B cell (primary cell): Measurements from ENCODE around the gene DOK5. TPM values are rescaled to one million over a fixed set of nuclear protein-coding genes. Genes with fewer than 3 reads are reported as not detected.

Source experiments
- ATAC-seq: fragments of 200-7000 bp; cut with Tn5 transposase; one replicate; pipeline ENCODE4 v1.10.0; 2021; ENCODE audit warnings: low read depth, mild to moderate bottlenecking, moderate number of reproducible peaks, moderate library complexity
- CTCF ChIA-PET: fragments of 350-600 bp; sonication (Branson Sonifier 250); formaldehyde crosslinking; loops from one replicate; lab custom pipeline; 2021; ENCODE audit warnings: antibody characterized with exemption, inconsistent platforms; lab: Charles Lee
- POLR2A ChIA-PET: fragments of 350-600 bp; sonication (Branson Sonifier 250); formaldehyde crosslinking; loops from one replicate; lab custom pipeline; 2021; ENCODE audit warnings: antibody characterized with exemption; lab: Charles Lee
- DNase-seq: peaks from one replicate; pipeline ENCODE4 v3.0.0; 2013
- H2AFZ ChIP-seq: 2 replicates; pipeline ENCODE4 v1.6.1; 2012; ENCODE audit warnings: mild to moderate bottlenecking, low read depth, low read length; ENCODE audit not compliant: insufficient read depth, poor library complexity, severe bottlenecking
- H3K27ac ChIP-seq, 2 donors: 1 replicate in 1 of 2; 2 replicates in 1 of 2; pipeline ENCODE4 v1.5.1; 2012 to 2013; ENCODE audit warnings: low read length in 2 of 2, mild to moderate bottlenecking in 2 of 2, moderate library complexity in 1 of 2
- H3K27me3 ChIP-seq, 4 experiments: fragments of 200-600 bp in 1 of 4; sonication (generic) in 1 of 4; replicated peaks in 1 of 4; 1 replicate in 2 of 4; 2 replicates in 2 of 4; pipeline versions ENCODE4 v1.6.1 to v1.7.0; 2013 to 2016; ENCODE audit warnings: low read length in 3 of 4, mild to moderate bottlenecking in 2 of 4, mixed read lengths in 1 of 4, moderate library complexity in 1 of 4; ENCODE audit not compliant: insufficient read depth in 4 of 4, control insufficient read depth in 3 of 4; ENCODE audit errors: control extremely low read depth in 1 of 4
- H3K36me3 ChIP-seq, 2 experiments: replicated peaks in 1 of 2; 1 replicate in 1 of 2; 2 replicates in 1 of 2; pipeline versions ENCODE4 v1.6.1 to v1.7.1; 2013; ENCODE audit warnings: low read length in 1 of 2; ENCODE audit not compliant: insufficient read depth in 2 of 2, control insufficient read depth in 1 of 2; ENCODE audit errors: control extremely low read depth in 1 of 2, extremely low read depth in 1 of 2
- H3K4me1 ChIP-seq, 2 donors: fragments of 200-600 bp in 1 of 2; sonication (generic) in 1 of 2; 1 replicate in 1 of 2; 2 replicates in 1 of 2; pipeline versions ENCODE4 v1.5.1 to v1.6.1; 2013 to 2017; ENCODE audit warnings: low read length in 2 of 2; ENCODE audit not compliant: control insufficient read depth in 2 of 2, insufficient read depth in 2 of 2
- H3K4me2 ChIP-seq: replicated peaks from 2 replicates; pipeline ENCODE3; 2012; ENCODE audit warnings: mild to moderate bottlenecking, low read depth, low read length; ENCODE audit not compliant: poor library complexity, severe bottlenecking
- H3K4me3 ChIP-seq, 5 experiments: fragments of 200-600 bp in 1 of 5; sonication (generic) in 1 of 5; 1 replicate in 3 of 5; 2 replicates in 2 of 5; pipeline versions ENCODE4 v1.5.1 to v1.7.0; 2011 to 2016; ENCODE audit warnings: low read length in 4 of 5, mild to moderate bottlenecking in 4 of 5, low read depth in 2 of 5, control low read depth in 1 of 5, moderate library complexity in 1 of 5; ENCODE audit not compliant: insufficient read depth in 1 of 5; ENCODE audit errors: control extremely low read depth in 1 of 5, extremely low read depth in 1 of 5
- H3K79me2 ChIP-seq: fragments of 200-600 bp; sonication (generic); one replicate; pipeline ENCODE4 v1.6.0; 2016; ENCODE audit warnings: low read length; ENCODE audit not compliant: control insufficient read depth, insufficient read depth
- H3K9ac ChIP-seq: fragments of 200-600 bp; sonication (generic); 2 replicates; pipeline ENCODE4 v1.6.1; 2017; ENCODE audit warnings: mild to moderate bottlenecking, low read length, moderate library complexity
- H3K9me3 ChIP-seq, 3 donors: one replicate each; pipeline versions ENCODE4 v1.6.1 to v1.7.1; 2013; ENCODE audit warnings: low read length in 2 of 3; ENCODE audit not compliant: control insufficient read depth in 2 of 3, insufficient read depth in 1 of 3; ENCODE audit errors: control extremely low read depth in 1 of 3
- H4K20me1 ChIP-seq: 2 replicates; pipeline ENCODE4 v1.6.0; 2012; ENCODE audit warnings: mild to moderate bottlenecking, low read length; ENCODE audit not compliant: insufficient read depth, control insufficient read depth, poor library complexity, severe bottlenecking
- H3K27ac Mint-ChIP-seq: one replicate; pipeline ENCODE4 v1.8.0; 2021; ENCODE audit warnings: mixed read lengths
- H3K27me3 Mint-ChIP-seq: one replicate; pipeline ENCODE4 v1.8.0; 2021; ENCODE audit warnings: mixed read lengths
- H3K4me1 Mint-ChIP-seq: one replicate; pipeline ENCODE4 v1.8.0; 2021; ENCODE audit warnings: mixed read lengths
- H3K4me3 Mint-ChIP-seq: one replicate; pipeline ENCODE4 v1.8.0; 2021; ENCODE audit warnings: mixed read lengths
- H3K9me3 Mint-ChIP-seq: one replicate; pipeline ENCODE4 v1.8.0; 2022; ENCODE audit warnings: mixed read lengths; ENCODE audit not compliant: insufficient read depth
- EZH2 ChIP-seq: IDR thresholded peaks from 2 replicates; pipeline ENCODE4 v1.6.1; 2012; ENCODE audit warnings: borderline replicate concordance, low read depth, mild to moderate bottlenecking, moderate library complexity, low read length; ENCODE audit not compliant: insufficient read depth, poor library complexity, severe bottlenecking
- WGBS: methylation state at CpG from one replicate; pipeline ENCODE4 v1.1.5; 2013; ENCODE audit warnings: missing lambda C conversion rate; ENCODE audit not compliant: insufficient coverage; 5-methylcytosine and 5-hydroxymethylcytosine counted together
- intact Hi-C: fragments of 100-400 bp; cut with micrococcal nuclease; formaldehyde crosslinking; loops from one replicate; pipeline ENCODE4 v1.10.0; 2022
- polyA plus RNA-seq: library from polyadenylated mRNA; depleted of rRNA; stranded (reverse); fragments of >200 nt; gene quantifications from 2 replicates; pipeline ENCODE4 v1.2.3, GENCODE V29; 2012
- total RNA-seq, 2 donors: library from RNA; stranded (reverse); fragments of 120-200 nt in 1 of 2; gene quantifications; 1 replicate in 1 of 2; 2 replicates in 1 of 2; pipeline versions ENCODE4 v1.2.3 to v1.2.4, GENCODE V29; 2013 to 2022
- TF ChIP-seq, protein P1 (sequence below): fragments of 200-600 bp; IDR thresholded peaks from one replicate; pipeline ENCODE4 v1.8.0; 2022; ENCODE audit warnings: antibody characterized with exemption, mild to moderate bottlenecking

DOK5 gene
- total and polyA plus RNA-seq, 2 donors (not counting 1 experiment from before 2014, with no cell fraction given): not detected

DNA sequence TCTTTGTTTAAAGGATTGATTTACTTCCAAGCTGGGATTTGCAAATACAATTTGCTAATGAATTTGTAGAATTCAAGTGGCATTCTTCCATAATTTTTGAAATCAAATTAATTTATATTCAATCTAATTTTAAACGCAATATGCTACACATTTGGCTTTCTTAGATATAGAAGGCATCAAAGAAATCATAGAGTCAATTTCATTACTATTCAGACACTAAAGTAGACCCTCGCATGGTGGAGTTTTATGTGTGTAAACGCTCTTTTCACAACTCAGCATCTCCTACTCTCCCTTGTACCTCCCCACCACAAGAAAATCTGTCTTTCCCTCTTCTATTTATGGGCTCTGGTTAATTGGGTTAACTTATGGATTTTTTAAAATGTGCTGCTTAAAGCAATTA lies 144.3 kb downstream of the DOK5 start:
- H3K4me3 ChIP-seq: no peak overlapping the region
- ChIA-PET POLR2A (no interaction called here), CTCF (no interaction called here)
- H3K9ac ChIP-seq: no peak overlapping the region
- Mint-ChIP-seq H3K4me1 (no peaks in the 10 kb centered on the region), H3K27me3 (peaks cover 18% of the 10 kb centered on the region), H3K27ac (no peak overlapping the region), H3K9me3 (no peaks in the 10 kb centered on the region), H3K4me3 (no peak overlapping the region)
- WGBS: no CpG with 5 or more reads among the region's 3 CpGs
- ATAC-seq: no peak
- H3K4me2 ChIP-seq: no peak overlapping the region
- no peaks in the 10 kb centered on the region for H4K20me1 ChIP-seq
- H3K27ac ChIP-seq: no peak overlapping the region
- peaks cover 0 to 4% (median 0%) of the 10 kb centered on the region in 4 experiments for H3K27me3 ChIP-seq
- no peaks in the 10 kb centered on the region for H3K79me2 ChIP-seq
- DNase-seq: no peak
- TF ChIP-seq, protein P1, sequence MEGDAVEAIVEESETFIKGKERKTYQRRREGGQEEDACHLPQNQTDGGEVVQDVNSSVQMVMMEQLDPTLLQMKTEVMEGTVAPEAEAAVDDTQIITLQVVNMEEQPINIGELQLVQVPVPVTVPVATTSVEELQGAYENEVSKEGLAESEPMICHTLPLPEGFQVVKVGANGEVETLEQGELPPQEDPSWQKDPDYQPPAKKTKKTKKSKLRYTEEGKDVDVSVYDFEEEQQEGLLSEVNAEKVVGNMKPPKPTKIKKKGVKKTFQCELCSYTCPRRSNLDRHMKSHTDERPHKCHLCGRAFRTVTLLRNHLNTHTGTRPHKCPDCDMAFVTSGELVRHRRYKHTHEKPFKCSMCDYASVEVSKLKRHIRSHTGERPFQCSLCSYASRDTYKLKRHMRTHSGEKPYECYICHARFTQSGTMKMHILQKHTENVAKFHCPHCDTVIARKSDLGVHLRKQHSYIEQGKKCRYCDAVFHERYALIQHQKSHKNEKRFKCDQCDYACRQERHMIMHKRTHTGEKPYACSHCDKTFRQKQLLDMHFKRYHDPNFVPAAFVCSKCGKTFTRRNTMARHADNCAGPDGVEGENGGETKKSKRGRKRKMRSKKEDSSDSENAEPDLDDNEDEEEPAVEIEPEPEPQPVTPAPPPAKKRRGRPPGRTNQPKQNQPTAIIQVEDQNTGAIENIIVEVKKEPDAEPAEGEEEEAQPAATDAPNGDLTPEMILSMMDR: no peak
- TF ChIP-seq EZH2: no peak
- H3K4me1 ChIP-seq: no peaks in the 10 kb centered on the region
- H3K36me3 ChIP-seq: no peaks in the 10 kb centered on the region
- peaks cover 0 to 6% (median 0%) of the 10 kb centered on the region in 3 donors for H3K9me3 ChIP-seq
- intact Hi-C loops: no loop called here
- no peak overlapping the region for H2AFZ ChIP-seq

GRCh38 chr20:54620611-54621010 lies 145.2 kb downstream of the DOK5 start:
- WGBS: 80% methylated on average over 1 of the region's 5 CpGs
- Mint-ChIP-seq H3K9me3 (no peaks in the 10 kb centered on the region), H3K4me3 (no peak overlapping the region), H3K4me1 (no peaks in the 10 kb centered on the region), H3K27me3 (peaks cover 19% of the 10 kb centered on the region), H3K27ac (no peak overlapping the region)
- CTCF ChIA-PET: no interaction called here
- intact Hi-C loops: no loop called here
- H2AFZ ChIP-seq: no peak overlapping the region
- H3K9ac ChIP-seq: no peak overlapping the region
- no peaks in the 10 kb centered on the region for H3K79me2 ChIP-seq
- no peak overlapping the region for H3K4me3 ChIP-seq
- no peaks in the 10 kb centered on the region for H4K20me1 ChIP-seq
- ATAC-seq (no peak), DNase-seq (no peak)
- H3K27me3 ChIP-seq: peaks cover 0 to 4% (median 0%) of the 10 kb centered on the region in 4 experiments
- POLR2A ChIA-PET: no interaction called here
- no peak for TF ChIP-seq EZH2
- TF ChIP-seq, protein P1: no peak
- H3K27ac ChIP-seq: no peak overlapping the region
- no peaks in the 10 kb centered on the region for H3K4me1 ChIP-seq
- no peaks in the 10 kb centered on the region for H3K36me3 ChIP-seq
- no peak overlapping the region for H3K4me2 ChIP-seq
- peaks cover 0 to 6% (median 0%) of the 10 kb centered on the region in 3 donors for H3K9me3 ChIP-seq
